DOHH2 (cell line): ENCODE measurements around the gene AATF.

Experiments used
- EZH2phosphoT487 ChIP-seq: fragments of 200-600 bp; sonication (generic); IDR thresholded peaks from 2 replicates; pipeline ENCODE4 v1.6.1; 2017; ENCODE audit warnings: borderline replicate concordance, mild to moderate bottlenecking, antibody characterized with exemption, low read length, moderate library complexity, mixed read lengths
- TF ChIP-seq, protein P1 (sequence below): fragments of 200-600 bp; sonication (generic); IDR thresholded peaks from one replicate; pipeline ENCODE4 v1.5.1; 2014; ENCODE audit warnings: antibody characterized with exemption, mild to moderate bottlenecking, low read depth, low read length; ENCODE audit not compliant: poor library complexity, severe bottlenecking

DNA sequence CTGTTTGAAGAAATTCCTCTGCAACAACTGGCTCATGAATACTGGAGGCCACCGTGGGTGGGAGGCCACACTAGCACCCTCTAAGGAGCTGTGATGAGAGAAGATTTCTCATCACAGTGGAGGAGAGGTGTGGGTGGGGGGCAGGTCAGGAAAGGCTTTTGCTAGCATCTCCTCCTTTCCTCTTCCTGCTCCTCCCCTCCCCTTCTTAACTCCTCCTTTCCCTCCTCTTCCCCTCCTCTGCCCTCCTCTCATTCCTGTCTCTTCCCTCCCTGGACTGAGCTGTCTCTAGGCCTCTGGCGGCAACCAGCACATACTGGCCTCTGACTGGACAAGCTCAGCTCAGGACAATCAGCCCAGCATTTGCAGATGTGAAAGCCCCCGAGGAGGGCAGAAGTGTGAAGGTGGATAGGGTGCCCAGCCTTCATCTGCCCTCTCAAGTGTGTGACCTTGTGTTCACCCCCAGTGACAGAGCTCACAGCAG, 30.5 kb upstream of the AATF start:
- TF ChIP-seq, protein P1, sequence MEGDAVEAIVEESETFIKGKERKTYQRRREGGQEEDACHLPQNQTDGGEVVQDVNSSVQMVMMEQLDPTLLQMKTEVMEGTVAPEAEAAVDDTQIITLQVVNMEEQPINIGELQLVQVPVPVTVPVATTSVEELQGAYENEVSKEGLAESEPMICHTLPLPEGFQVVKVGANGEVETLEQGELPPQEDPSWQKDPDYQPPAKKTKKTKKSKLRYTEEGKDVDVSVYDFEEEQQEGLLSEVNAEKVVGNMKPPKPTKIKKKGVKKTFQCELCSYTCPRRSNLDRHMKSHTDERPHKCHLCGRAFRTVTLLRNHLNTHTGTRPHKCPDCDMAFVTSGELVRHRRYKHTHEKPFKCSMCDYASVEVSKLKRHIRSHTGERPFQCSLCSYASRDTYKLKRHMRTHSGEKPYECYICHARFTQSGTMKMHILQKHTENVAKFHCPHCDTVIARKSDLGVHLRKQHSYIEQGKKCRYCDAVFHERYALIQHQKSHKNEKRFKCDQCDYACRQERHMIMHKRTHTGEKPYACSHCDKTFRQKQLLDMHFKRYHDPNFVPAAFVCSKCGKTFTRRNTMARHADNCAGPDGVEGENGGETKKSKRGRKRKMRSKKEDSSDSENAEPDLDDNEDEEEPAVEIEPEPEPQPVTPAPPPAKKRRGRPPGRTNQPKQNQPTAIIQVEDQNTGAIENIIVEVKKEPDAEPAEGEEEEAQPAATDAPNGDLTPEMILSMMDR = no peak
- no peak for TF ChIP-seq EZH2phosphoT487
